ENCODE measurements around the gene ARIH1.

The ARIH1 gene

GRCh38 chr15:72487070-72487797 lies 13.1 kb downstream of the ARIH1 start:
- DNase-seq (ENCODE audit: low spot score), result no peak

DNA sequence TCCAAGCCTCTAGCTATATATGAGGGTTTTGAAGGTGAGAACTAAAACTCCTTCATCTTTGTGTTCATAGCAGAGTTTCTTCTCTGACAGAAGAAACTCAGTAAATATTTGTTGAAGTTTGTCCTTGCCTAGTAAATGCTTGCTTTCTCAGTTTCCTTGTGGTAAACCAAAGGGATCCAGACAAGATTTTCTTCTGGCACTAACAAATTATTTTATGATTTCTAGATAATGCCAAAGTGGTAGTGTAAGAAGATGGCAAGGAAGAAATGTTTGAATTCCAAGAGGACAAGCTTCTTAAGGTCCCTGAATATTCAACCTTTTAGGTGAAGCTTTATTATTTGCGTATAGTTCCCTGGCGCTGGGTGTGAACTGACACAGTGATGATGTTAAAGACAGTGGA lies 14.4 kb downstream of the ARIH1 start:
- DNase-seq (ENCODE audit: low spot score), result no peak

DNA sequence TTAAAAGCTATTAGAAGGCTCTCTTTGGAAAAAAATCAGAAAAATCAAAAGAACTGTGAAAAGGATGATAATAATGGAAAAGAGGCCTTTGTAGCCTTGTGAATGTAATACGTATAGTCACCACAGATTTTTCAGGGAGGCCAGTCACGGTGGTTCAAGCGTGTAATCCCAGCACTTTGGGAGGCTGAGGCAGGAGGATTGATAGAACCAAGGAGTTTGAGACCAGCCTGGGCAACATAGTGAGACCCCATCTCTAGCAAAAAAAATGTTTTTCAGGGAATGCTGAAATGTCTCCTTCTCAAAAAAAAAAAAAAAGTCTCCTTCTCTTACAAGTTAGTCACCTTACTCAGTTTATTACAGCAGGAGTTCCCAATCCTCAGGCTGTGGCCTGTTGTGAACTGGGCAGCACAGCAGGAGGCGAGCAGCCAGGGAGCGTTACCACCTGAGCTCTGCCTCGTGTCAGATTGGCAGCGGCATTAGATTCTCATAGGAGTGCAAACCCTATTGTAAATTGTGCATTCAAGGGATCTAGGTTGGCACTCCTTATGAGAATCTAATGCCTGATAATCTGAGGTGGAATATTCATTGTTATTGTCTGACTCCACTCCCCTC lies 15.9 kb downstream of the ARIH1 start:
- no peak for DNase-seq (ENCODE audit: low spot score)

GRCh38 chr15:72491768-72492167 lies 17.6 kb downstream of the ARIH1 start:
- DNase-seq (ENCODE audit: low spot score), result peak; percentile 85

GRCh38 chr15:72492733-72493132 lies 18.6 kb downstream of the ARIH1 start:
- no peak for DNase-seq (ENCODE audit: low spot score)

DNA sequence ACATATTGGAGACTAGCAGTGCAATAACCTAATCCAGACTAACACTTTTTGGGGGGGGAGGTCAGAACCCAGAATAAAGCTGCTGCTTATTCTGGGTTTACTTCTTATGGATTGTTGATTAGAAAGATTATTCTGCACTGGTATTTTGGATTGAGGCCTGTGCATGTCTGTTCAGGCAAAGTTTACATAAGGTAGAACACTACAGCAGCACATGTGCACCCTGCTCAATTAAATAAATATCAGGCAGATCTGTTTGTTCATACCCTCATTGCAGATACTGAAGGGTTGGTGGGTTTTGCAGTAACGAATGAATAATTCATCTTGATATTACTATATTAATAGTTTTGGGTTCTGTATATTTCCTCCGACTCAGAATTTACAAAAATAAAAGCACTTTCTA lies 19.1 kb downstream of the ARIH1 start:
- DNase-seq (ENCODE audit: low spot score), result no peak

GRCh38 chr15:72495007-72495406 lies 20.9 kb downstream of the ARIH1 start:
- DNase-seq (ENCODE audit: low spot score), result no peak

GRCh38 chr15:72496783-72497182 lies 22.7 kb downstream of the ARIH1 start:
- DNase-seq (ENCODE audit: low spot score), result no peak

GRCh38 chr15:72497402-72497801 lies 23.3 kb downstream of the ARIH1 start:
- no peak for DNase-seq (ENCODE audit: low spot score)

DNA sequence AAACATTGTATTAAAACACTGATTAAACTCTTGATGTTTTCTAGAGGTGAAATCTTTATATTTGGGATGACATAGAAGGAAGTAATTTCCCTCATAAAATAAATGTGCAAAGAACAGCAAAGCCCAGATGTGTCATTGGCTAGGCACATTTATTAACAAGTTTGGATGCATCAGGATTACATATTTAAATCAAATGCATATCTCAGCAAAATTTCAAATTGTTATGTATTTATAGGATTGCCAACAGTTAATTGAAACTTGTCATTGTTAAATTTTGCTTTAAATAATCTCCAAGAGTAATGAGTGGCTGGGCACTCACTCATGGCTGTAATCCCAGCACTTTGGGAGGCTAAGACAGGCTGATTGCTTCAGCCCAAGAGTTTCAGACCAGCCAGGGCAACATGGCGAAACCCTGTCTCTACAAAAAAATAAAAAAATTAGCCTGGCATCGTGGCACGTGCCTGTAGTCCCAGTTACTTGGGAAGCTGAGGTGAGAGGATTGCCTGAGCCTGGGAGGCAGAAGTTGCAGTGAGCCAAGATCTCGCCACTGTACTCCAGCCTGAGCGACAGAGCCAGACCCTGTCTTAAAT lies 28.2 kb downstream of the ARIH1 start:
- DNase-seq (ENCODE audit: low spot score), result no peak

DNA sequence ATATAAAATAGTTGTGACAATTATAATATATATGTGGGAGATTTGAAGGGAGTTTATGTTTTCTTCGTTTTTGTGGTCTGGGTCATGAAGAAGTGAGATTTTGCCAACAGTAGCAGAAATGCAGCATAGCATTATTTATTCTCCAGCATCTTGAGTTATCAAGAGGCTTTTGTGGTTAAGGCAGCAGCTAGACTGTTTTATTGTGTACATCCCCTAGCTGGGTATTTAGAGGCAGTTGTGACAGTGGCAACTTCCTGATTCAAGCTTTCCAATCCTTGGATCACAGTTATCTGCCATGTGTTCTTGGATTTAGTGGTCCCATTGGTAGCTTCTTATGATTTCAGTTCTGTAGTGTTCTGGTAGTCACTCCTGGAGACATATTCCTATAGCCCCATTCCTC lies 29.0 kb downstream of the ARIH1 start:
- no peak for DNase-seq (ENCODE audit: low spot score)

- no peak for DNase-seq (ENCODE audit: low spot score)
Observed at GRCh38 chr15:72507402-72508092, 33.4 kb downstream of the ARIH1 start.

GRCh38 chr15:72509484-72509883 lies 35.4 kb downstream of the ARIH1 start:
- no peak for DNase-seq (ENCODE audit: low spot score)

DNA sequence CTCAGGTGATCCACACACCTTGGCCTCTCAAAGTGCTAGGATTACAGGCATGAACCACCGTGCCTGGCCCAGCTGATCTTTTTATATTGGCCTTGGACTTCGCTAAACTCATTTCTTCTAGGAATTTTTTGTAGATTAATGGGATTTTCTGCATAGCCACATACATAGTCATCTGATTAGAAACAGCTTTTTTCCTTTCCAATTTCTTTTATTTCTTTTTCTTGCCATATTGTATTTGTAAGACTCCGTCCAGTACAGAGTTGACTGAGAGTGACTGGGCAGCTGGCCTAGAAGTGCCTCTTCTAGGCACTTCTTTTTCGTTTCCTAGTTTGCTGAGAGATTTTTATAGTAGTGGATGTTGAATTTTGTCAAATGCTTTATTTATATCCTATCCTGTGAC lies 37.4 kb downstream of the ARIH1 start:
- DNase-seq (ENCODE audit: low spot score), result no peak

GRCh38 chr15:72515591-72516389 lies 41.7 kb downstream of the ARIH1 start:
- no peak for DNase-seq (ENCODE audit: low spot score)

GRCh38 chr15:72516777-72517176 lies 42.6 kb downstream of the ARIH1 start:
- no peak for DNase-seq (ENCODE audit: low spot score)

DNA sequence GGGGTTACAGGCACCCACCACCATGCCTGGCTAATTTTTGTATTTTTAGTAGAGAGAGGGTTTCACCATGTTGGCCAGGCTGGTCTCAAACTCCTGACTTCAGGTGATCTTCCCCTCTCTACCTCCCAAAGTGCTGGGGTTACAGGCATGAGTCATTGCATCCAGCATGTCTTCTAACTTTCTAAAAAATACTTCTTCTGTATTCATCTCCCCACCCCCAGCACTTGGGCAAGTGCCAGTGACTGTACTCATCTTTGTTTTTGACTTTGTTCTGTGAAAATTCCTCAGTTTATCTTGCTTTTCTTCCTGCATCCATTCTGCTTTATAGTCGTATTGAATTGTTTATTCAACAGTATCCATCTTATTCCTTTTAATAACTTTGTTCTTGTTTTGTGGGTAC lies 47.6 kb downstream of the ARIH1 start:
- no peak for DNase-seq (ENCODE audit: low spot score)

- no peak for DNase-seq (ENCODE audit: low spot score)
Observed at GRCh38 chr15:72532991-72533601, 59.0 kb downstream of the ARIH1 start.

DNA sequence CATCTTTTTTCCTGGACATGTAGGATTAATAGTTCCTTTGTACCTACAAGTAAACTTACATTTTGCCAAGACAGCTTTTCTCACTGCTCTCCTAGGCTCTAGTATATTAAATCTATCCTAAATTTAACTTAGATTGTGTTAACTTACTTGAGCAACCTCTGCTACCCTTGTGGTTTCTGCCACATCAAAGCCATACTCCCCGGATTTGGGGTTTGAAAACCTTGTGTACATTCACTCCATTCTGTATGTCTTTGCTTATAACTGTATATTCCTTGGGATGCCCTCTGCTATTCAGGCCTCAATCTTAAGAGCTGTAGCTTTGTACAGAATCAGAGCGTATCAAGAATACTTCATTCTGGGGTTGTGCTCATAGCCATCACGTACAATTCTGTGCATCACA lies 60.4 kb downstream of the ARIH1 start:
- DNase-seq (ENCODE audit: low spot score), result no peak

DNA sequence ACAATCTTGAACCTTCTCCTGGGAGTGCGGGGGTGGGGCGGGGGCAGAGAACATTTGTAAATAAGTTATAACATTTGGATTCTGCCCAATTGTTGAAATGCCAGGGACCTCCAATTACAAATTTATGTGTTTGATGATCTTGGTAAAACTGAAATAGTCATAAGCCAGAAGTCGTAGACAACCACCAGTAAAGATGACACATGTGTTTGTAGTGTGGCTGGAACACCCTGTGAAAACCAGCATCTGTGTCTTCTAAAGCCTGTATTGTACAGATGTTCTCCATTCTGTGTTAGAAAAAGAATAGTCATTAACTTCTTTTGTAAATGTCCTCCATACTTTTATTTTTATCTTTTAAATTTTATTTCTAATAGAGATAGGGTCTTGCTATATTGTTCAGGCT lies 61.8 kb downstream of the ARIH1 start:
- no peak for DNase-seq (ENCODE audit: low spot score)

DNA sequence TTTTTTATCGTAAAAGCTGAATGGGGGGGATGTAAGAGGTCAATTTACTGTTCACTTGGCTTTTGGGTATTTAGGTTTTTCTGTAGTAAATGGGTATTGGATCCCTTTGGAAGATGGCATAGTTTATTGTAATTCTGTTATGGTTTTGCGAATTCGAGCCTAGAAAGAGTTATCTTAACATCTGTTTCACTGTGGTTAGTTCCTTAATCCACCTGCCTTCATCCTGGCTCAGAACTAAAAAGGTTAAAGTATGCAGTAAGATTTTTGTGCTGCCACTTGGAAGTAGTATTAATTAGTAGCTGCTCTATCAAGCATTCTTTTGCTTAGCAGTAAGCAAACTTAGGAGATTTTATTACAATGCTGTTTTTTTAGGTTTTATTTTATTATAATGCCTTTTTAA lies 62.4 kb downstream of the ARIH1 start:
- no peak for DNase-seq (ENCODE audit: low spot score)

DNA sequence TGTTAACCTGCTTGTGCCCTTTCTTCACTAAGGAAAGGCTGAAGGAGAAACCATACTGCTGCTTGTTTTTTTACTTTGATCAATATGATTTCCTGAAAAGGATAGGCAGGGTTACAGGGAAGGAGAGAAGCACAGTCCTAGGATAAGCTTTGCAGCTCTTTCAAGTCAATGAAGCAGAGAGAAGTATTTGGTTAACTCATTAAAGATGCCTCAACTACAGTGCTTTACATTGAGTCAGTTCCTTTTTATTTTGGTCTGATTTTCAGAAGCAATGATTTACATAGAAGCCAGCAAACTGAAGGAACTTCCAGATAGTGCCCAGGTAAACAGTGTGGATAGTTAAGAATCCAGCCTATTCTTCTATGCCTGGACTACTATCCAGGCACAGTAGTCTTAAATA lies 64.8 kb downstream of the ARIH1 start:
- DNase-seq (ENCODE audit: low spot score), result no peak

Data from RKO (cell line).